ENCODE results near the gene MT4. TPM values are rescaled to one million over a fixed set of nuclear protein-coding genes. Genes with fewer than 3 reads are reported as not detected.
A peak's percentile ranks its signal among the peaks of the same experiment; 100 is the strongest.

MT4 gene
- total RNA-seq, 1 experiment from 2014 or later: not detected

DNA sequence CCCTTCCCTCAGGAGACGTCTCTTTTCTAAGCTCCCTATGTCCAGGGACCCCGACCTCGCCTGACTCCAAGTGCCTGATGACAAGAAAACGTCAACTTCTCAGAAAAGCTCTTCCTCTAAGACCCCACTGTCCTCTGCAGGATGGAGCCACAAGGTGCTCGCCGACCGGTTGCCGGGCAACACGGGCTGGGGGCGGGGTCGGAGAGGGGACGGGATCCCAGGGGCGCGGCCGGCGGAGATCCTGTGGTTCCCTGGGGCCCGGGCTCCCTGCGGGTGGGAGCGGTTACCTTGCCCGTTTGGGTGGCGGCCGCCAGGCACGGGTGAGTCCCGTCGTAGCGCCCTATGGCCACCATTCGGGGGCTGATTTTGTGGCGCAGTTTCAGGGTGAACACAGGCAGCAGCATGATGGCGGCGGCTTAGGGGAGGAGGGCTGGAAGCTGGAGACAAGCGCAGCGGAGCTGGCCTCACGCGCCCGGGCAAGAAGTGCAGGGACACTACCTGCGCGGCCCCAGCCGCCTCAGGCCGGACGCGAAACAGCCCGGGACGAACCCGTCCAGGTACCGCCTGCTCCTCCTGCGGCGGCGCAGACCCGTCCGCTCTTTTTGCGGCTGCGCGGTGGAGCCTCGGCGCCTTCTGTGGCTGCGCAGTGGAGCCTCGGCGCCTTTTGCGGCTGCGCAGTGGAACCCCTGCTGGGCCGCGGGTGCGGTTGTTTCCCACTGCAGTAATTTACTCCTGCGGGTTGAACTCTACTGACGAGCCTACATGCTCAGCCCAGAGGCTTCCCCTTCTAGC, 45.2 kb upstream of the MT4 start, which contains the start of gene BBS2 (continued):
- TF ChIP-seq ZMAT4 (CRISPR knock-in tag; IDR thresholded peaks at IDR 0.05) (no peak), EMX1 (CRISPR knock-in tag; IDR thresholded peaks at IDR 0.05) (no peak), ZNF219 (CRISPR knock-in tag; IDR thresholded peaks at IDR 0.05; ENCODE audit: borderline replicate concordance) (peak; percentile 51; the same call in 1 of the 2 replicates), ZBTB21 (CRISPR knock-in tag; IDR thresholded peaks at IDR 0.05; ENCODE audit: borderline replicate concordance) (no peak), NR3C1 (CRISPR knock-in tag; conservative IDR thresholded peaks at IDR 0.05; ENCODE audit: low read depth) (no peak), ATF1 (CRISPR knock-in tag; IDR thresholded peaks at IDR 0.05) (no peak), ZNF416 (CRISPR knock-in tag; IDR thresholded peaks at IDR 0.05) (no peak), NFE2L1 (CRISPR knock-in tag; IDR thresholded peaks at IDR 0.05) (0 out of 2 replicates have a peak, but pooled peaks have one; percentile 44), ZNF138 (CRISPR knock-in tag; conservative IDR thresholded peaks at IDR 0.05) (no peak), SP1 (CRISPR knock-in tag; conservative IDR thresholded peaks at IDR 0.05) (peak; percentile 48), IRF2 (CRISPR knock-in tag; IDR thresholded peaks at IDR 0.05; ENCODE audit: borderline replicate concordance, low read depth) (no peak), RELA (CRISPR knock-in tag; IDR thresholded peaks at IDR 0.05; ENCODE audit: borderline replicate concordance) (no peak), CREM (CRISPR knock-in tag; IDR thresholded peaks at IDR 0.05) (no peak), ZNF281 (CRISPR knock-in tag; IDR thresholded peaks at IDR 0.05) (no peak), GABPB1 (CRISPR knock-in tag; IDR thresholded peaks at IDR 0.05) (no peak; the same call in 1 of the 2 replicates), RORB (CRISPR knock-in tag; IDR thresholded peaks at IDR 0.05) (no peak), PRRX2 (CRISPR knock-in tag; IDR thresholded peaks at IDR 0.05) (no peak), HMGA2 (CRISPR knock-in tag; IDR thresholded peaks at IDR 0.05) (no peak), ARID4B (CRISPR knock-in tag; IDR thresholded peaks at IDR 0.05; ENCODE audit: borderline replicate concordance) (peak; percentile 79; the same call in 1 of the 2 replicates), CREB1 (CRISPR knock-in tag; IDR thresholded peaks at IDR 0.05) (no peak)
- TF ChIP-seq, protein P1, sequence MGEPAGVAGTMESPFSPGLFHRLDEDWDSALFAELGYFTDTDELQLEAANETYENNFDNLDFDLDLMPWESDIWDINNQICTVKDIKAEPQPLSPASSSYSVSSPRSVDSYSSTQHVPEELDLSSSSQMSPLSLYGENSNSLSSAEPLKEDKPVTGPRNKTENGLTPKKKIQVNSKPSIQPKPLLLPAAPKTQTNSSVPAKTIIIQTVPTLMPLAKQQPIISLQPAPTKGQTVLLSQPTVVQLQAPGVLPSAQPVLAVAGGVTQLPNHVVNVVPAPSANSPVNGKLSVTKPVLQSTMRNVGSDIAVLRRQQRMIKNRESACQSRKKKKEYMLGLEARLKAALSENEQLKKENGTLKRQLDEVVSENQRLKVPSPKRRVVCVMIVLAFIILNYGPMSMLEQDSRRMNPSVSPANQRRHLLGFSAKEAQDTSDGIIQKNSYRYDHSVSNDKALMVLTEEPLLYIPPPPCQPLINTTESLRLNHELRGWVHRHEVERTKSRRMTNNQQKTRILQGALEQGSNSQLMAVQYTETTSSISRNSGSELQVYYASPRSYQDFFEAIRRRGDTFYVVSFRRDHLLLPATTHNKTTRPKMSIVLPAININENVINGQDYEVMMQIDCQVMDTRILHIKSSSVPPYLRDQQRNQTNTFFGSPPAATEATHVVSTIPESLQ (CRISPR knock-in tag; IDR thresholded peaks at IDR 0.05): no peak
- TF ChIP-seq, protein P2, sequence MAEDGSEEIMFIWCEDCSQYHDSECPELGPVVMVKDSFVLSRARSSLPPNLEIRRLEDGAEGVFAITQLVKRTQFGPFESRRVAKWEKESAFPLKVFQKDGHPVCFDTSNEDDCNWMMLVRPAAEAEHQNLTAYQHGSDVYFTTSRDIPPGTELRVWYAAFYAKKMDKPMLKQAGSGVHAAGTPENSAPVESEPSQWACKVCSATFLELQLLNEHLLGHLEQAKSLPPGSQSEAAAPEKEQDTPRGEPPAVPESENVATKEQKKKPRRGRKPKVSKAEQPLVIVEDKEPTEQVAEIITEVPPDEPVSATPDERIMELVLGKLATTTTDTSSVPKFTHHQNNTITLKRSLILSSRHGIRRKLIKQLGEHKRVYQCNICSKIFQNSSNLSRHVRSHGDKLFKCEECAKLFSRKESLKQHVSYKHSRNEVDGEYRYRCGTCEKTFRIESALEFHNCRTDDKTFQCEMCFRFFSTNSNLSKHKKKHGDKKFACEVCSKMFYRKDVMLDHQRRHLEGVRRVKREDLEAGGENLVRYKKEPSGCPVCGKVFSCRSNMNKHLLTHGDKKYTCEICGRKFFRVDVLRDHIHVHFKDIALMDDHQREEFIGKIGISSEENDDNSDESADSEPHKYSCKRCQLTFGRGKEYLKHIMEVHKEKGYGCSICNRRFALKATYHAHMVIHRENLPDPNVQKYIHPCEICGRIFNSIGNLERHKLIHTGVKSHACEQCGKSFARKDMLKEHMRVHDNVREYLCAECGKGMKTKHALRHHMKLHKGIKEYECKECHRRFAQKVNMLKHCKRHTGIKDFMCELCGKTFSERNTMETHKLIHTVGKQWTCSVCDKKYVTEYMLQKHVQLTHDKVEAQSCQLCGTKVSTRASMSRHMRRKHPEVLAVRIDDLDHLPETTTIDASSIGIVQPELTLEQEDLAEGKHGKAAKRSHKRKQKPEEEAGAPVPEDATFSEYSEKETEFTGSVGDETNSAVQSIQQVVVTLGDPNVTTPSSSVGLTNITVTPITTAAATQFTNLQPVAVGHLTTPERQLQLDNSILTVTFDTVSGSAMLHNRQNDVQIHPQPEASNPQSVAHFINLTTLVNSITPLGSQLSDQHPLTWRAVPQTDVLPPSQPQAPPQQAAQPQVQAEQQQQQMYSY (CRISPR knock-in tag; IDR thresholded peaks at IDR 0.05): no peak
- TF ChIP-seq, protein P3, sequence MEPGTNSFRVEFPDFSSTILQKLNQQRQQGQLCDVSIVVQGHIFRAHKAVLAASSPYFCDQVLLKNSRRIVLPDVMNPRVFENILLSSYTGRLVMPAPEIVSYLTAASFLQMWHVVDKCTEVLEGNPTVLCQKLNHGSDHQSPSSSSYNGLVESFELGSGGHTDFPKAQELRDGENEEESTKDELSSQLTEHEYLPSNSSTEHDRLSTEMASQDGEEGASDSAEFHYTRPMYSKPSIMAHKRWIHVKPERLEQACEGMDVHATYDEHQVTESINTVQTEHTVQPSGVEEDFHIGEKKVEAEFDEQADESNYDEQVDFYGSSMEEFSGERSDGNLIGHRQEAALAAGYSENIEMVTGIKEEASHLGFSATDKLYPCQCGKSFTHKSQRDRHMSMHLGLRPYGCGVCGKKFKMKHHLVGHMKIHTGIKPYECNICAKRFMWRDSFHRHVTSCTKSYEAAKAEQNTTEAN (CRISPR knock-in tag; IDR thresholded peaks at IDR 0.05): no peak
- TF ChIP-seq, protein P4, sequence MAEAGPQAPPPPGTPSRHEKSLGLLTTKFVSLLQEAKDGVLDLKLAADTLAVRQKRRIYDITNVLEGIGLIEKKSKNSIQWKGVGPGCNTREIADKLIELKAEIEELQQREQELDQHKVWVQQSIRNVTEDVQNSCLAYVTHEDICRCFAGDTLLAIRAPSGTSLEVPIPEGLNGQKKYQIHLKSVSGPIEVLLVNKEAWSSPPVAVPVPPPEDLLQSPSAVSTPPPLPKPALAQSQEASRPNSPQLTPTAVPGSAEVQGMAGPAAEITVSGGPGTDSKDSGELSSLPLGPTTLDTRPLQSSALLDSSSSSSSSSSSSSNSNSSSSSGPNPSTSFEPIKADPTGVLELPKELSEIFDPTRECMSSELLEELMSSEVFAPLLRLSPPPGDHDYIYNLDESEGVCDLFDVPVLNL (CRISPR knock-in tag; IDR thresholded peaks at IDR 0.05; ENCODE audit: borderline replicate concordance, low read depth): no peak

All from WTC11 (cell line).